CD4-positive, CD25-positive, alpha-beta regulatory T cell (primary cell): ENCODE measurements around the gene PIK3CD. TPM values are rescaled to one million over a fixed set of nuclear protein-coding genes. Genes with fewer than 3 reads are reported as not detected.
"Not testable (repeated sequence)": the region's sequence is repeated elsewhere in the genome, so short reads cannot be mapped to it uniquely, and the experiment has no call there.

Source experiments
- ATAC-seq, 2 donors: fragments of 150-1000 bp; cut with Tn5 transposase; one replicate each; pipeline ENCODE4 v1.10.0; 2021; ENCODE audit warnings: low read depth in 2 of 2, moderate number of reproducible peaks in 2 of 2, moderate library complexity in 1 of 2
- DNase-seq, 3 donors: peaks; one replicate each; pipeline versions ENCODE4 v3.0.0 to v3.0.0-alpha.2; 2012 to 2022; ENCODE audit warnings: mixed read lengths in 1 of 3
- H3K27ac ChIP-seq: one replicate; pipeline ENCODE4 v1.7.0; 2013; ENCODE audit warnings: mild to moderate bottlenecking, low read length; ENCODE audit not compliant: insufficient read depth, poor library complexity, severe bottlenecking
- H3K27me3 ChIP-seq: one replicate; pipeline ENCODE4 v1.7.0; 2013; ENCODE audit warnings: low read length; ENCODE audit not compliant: control insufficient read depth, insufficient read depth
- H3K36me3 ChIP-seq: one replicate; pipeline ENCODE4 v1.7.0; 2013; ENCODE audit warnings: mild to moderate bottlenecking, low read length, moderate library complexity; ENCODE audit not compliant: control insufficient read depth, insufficient read depth
- H3K4me1 ChIP-seq: 2 replicates; pipeline ENCODE4 v1.7.0; 2013; ENCODE audit warnings: mild to moderate bottlenecking, low read length; ENCODE audit not compliant: insufficient read depth, control insufficient read depth, poor library complexity, severe bottlenecking
- H3K4me3 ChIP-seq: one replicate; pipeline ENCODE4 v1.7.0; 2013; ENCODE audit warnings: low read depth, mild to moderate bottlenecking, low read length, moderate library complexity
- H3K9me3 ChIP-seq, 2 experiments: 1 replicate in 1 of 2; 2 replicates in 1 of 2; pipeline ENCODE4 v1.7.0; 2013; ENCODE audit warnings: low read length in 2 of 2, mild to moderate bottlenecking in 1 of 2, moderate library complexity in 1 of 2; ENCODE audit not compliant: control insufficient read depth in 2 of 2
- H3K27ac Mint-ChIP-seq, 3 donors: one replicate each; pipeline ENCODE4 v1.8.0; 2020 to 2022; ENCODE audit warnings: mild to moderate bottlenecking in 3 of 3, mixed read lengths in 3 of 3, moderate library complexity in 2 of 3
- H3K27me3 Mint-ChIP-seq: one replicate; pipeline ENCODE4 v1.8.0; 2022; ENCODE audit warnings: mild to moderate bottlenecking, mixed read lengths
- H3K36me3 Mint-ChIP-seq: one replicate; pipeline ENCODE4 v1.8.0; 2020; ENCODE audit warnings: mixed read lengths
- H3K4me1 Mint-ChIP-seq, 4 donors: one replicate each; pipeline ENCODE4 v1.8.0; 2020 to 2022; ENCODE audit warnings: mixed read lengths in 4 of 4, mild to moderate bottlenecking in 1 of 4
- H3K4me3 Mint-ChIP-seq, 4 donors: one replicate each; pipeline ENCODE4 v1.8.0; 2020 to 2022; ENCODE audit warnings: mild to moderate bottlenecking in 4 of 4, mixed read lengths in 4 of 4, moderate library complexity in 3 of 4
- H3K9me3 Mint-ChIP-seq, 7 donors: one replicate each; pipeline ENCODE4 v1.8.0; 2020 to 2022; ENCODE audit warnings: mixed read lengths in 7 of 7, mild to moderate bottlenecking in 3 of 7, moderate library complexity in 2 of 7
- polyA plus RNA-seq, 4 donors: library from polyadenylated mRNA; unstranded; fragments of 300-500 nt; fragmentation: Illumina TruSeq; gene quantifications; one replicate each; pipeline ENCODE4 v1.2.3, GENCODE V29; 2021
- total RNA-seq: library from RNA; stranded (reverse); gene quantifications from one replicate; pipeline ENCODE4 v1.2.3, GENCODE V29; 2022

The PIK3CD gene
- total and polyA plus RNA-seq, 5 donors from 2014 or later: 47.3 to 187 (median 55.4) TPM

DNA sequence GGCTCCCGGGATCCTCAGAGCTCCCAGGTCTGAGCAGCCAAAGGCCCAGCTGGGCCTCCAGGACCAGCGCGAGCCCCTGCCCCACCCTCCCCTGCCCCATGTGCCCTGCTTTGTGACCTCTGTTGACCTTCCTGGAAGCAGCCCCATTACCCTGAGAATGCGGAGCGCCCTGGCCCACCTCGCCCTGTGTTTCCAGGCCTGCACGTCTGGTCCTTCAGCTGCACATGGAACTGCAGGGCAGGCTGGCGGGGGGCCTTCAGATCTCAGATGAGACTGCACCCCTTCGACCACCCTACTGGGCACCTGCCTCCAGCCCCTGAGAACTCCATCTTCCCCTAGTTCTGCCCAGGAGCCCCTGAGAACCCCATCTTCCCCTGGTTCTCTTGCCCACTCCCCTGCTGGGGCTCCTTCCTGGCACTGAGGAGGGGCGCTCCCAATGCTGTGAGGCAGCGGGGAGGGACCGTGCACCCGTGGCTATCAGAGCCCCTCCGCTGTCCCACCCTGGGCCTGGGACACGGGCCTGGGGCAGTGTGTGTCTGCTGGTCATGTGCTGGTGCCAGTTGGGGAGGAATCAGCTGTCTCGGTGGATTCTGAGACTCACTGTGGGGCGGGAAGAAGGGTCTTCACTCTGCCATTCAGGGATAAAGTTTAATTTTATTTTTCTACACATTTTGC, 37.8 kb upstream of the PIK3CD start:
- ATAC-seq (no peak), DNase-seq (no peak)
- H3K4me1 Mint-ChIP-seq: no peaks in the 10 kb centered on the region
- H3K27ac Mint-ChIP-seq: no peak overlapping the region
- no peak overlapping the region for H3K27ac ChIP-seq
- H3K27me3 Mint-ChIP-seq: no peaks in the 10 kb centered on the region
- no peak overlapping the region for H3K4me3 ChIP-seq
- no peaks in the 10 kb centered on the region for H3K27me3 ChIP-seq
- no peaks in the 10 kb centered on the region for H3K4me1 ChIP-seq
- H3K9me3 ChIP-seq: no peaks in the 10 kb centered on the region
- H3K4me3 Mint-ChIP-seq: no peak overlapping the region
- peaks cover 5% of the 10 kb centered on the region for H3K36me3 ChIP-seq
- peaks cover 4% of the 10 kb centered on the region for H3K36me3 Mint-ChIP-seq
- H3K9me3 Mint-ChIP-seq: no peaks in the 10 kb centered on the region

DNA sequence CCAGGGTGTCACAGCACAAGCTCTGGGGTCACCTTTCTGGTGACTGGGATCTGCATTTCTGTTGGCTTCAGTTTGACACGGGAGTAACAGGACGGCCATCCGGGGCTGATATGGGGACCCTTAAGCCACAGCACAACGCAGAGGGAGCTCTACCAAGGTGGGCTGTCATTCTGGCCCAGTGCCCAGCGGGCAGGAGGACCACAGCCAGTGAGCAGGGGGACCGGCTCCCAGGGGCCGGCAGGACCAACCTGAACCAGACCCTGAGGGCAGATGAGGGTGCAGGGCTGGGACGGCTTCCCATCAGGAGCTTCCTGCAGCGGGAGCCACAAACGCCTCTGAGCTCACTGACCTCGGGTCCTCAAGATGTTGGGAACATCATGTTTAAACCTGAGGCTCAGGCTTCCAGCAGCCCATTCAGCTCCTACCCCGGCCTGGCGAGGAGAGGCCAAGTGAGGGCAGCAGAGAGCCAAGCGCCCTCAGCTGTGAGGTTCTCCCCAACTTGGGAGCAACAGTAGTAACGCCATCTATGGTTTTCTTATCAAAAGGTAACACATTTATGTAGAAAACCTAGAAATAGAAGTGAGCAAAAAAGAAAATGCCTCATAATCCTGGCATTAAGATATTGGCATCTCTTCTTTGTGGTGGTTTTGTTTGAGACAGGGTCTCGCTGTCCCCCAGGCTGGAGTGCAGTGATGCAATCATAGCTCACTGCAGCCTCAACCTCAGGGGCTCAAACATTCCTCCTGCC, 36.0 kb upstream of the PIK3CD start:
- Mint-ChIP-seq H3K27me3 (no peaks in the 10 kb centered on the region), H3K4me1 (no peaks in the 10 kb centered on the region), H3K36me3 (no peaks in the 10 kb centered on the region), H3K9me3 (no peaks in the 10 kb centered on the region), H3K27ac (no peak overlapping the region), H3K4me3 (no peak overlapping the region)
- H3K36me3 ChIP-seq: no peaks in the 10 kb centered on the region
- no peaks in the 10 kb centered on the region for H3K4me1 ChIP-seq
- H3K4me3 ChIP-seq: no peak overlapping the region
- H3K9me3 ChIP-seq: no peaks in the 10 kb centered on the region
- peak; percentile 75 to 83 for ATAC-seq
- no peak overlapping the region for H3K27ac ChIP-seq
- DNase-seq: peak in 2 of 3 donors; percentile 42 to 68
- no peaks in the 10 kb centered on the region for H3K27me3 ChIP-seq

DNA sequence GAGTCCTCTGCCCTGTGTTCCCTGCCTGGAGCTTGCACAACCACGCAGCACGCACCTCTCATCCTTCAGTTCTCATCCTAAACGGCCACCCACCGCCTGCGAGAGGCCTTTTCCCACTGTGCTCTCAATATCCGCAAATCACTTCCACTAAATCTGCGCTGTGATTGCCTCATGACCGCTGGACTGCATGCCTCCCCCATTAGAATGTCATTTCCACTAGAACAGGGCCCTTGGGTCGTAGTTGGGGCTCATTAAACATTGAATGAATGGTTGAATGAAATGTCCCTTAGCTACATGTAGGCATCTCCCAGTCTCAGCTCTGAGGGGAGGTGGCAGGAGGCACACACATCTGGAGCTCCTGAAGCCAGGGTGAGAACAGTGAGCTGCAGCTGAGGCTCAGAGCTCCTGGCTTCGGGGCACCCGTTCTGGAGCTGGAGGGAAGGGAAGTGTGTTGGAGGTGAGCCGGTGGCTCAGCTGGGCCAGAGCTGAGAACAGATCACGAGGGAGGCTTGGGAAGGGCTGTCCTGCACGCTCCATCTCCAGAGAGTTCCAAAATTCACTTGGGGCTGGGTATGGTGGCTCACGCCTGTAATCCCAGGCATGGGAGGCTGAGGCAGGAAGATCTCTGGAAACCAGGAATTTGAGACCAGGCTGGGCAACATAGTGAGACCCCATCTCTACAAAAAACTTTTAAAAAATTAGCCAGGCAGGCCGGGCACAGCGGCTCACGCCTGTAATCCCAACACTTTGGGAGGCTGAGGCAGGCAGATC, 32.4 kb upstream of the PIK3CD start:
- ATAC-seq (no peak), DNase-seq (no peak)
- Mint-ChIP-seq H3K4me1 (peaks cover 0 to 1% (median 0%) of the 10 kb centered on the region in 4 donors), H3K9me3 (no peaks in the 10 kb centered on the region), H3K27ac (no peak overlapping the region), H3K27me3 (peaks cover 6% of the 10 kb centered on the region), H3K4me3 (no peak overlapping the region), H3K36me3 (no peaks in the 10 kb centered on the region)
- Histone ChIP-seq H3K36me3 (no peaks in the 10 kb centered on the region), H3K9me3 (no peaks in the 10 kb centered on the region), H3K27ac (no peak overlapping the region), H3K27me3 (no peaks in the 10 kb centered on the region), H3K4me3 (no peak overlapping the region), H3K4me1 (no peaks in the 10 kb centered on the region)

DNA sequence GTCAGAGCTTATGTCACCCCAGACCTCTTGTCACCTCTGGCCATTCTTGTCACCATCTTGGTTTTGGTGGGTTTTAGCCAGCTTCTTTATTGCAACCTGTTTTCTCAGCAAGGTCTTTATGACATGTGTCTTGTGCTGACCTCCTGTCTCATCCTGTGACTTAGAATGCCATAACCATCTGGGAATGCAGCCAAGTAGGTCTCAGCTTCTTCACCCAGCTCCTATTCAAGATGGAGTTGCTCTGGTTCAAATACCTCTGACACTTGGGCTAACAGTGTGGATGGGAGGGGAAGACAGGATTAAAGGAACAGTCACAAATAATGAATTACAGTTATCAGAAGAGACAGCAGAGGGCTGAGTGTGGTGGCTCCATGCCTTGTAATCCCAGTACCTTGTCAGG, 30.5 kb upstream of the PIK3CD start:
- no peak overlapping the region for H3K27ac ChIP-seq
- Mint-ChIP-seq H3K4me3 (no peak overlapping the region), H3K27ac (no peak overlapping the region), H3K9me3 (no peaks in the 10 kb centered on the region), H3K27me3 (peaks cover 15% of the 10 kb centered on the region), H3K4me1 (peaks cover 0 to 7% (median 1%) of the 10 kb centered on the region in 4 donors), H3K36me3 (no peaks in the 10 kb centered on the region)
- H3K4me1 ChIP-seq: no peaks in the 10 kb centered on the region
- H3K4me3 ChIP-seq: no peak overlapping the region
- ATAC-seq: no peak
- H3K36me3 ChIP-seq: no peaks in the 10 kb centered on the region
- no peaks in the 10 kb centered on the region for H3K27me3 ChIP-seq
- no peaks in the 10 kb centered on the region for H3K9me3 ChIP-seq
- no peak for DNase-seq

DNA sequence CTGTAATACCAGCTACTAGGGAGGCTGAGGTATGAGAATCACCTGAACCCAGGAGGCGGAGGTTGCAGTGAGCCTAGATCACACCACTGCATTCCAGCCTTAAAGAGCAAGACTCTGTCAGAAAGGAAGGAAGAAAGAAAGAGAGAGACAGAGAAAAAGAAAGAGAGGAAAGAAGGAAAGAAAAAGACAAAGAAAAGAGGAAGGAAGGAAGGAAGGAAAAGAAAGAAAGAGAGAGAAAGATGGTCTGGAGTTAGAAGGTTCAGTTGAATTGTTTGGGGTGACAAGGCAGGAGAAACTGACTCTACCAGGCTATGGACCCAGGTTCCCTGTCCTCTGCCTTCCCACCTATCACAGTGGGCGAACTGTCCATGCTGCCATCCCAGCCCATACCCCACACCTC, 27.4 kb upstream of the PIK3CD start:
- H3K36me3 Mint-ChIP-seq: peaks cover 3% of the 10 kb centered on the region
- peak overlapping the region in 1 of 4 donors; percentile 78 for H3K4me3 Mint-ChIP-seq

DNA sequence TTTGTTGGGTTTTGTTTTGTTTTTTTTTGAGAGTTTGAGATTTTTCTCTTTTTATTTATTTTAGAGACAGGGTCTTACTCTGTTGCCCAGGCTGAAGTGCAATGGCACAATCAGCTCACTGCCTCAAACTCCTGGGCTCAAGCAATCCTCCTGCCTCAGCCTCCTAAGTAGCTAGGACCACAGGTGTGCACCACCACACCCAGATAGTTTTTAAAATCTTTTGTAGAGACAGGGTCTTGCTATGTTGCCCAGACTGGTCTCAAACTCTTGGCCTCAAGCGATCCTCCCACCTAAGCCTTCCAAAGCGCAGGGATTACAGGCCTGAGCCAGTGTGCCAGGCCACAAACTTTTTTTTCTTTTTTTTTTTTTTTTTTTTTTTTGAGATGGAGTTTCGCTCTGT, 26.5 kb upstream of the PIK3CD start:
- ATAC-seq, H3K36me3 Mint-ChIP-seq, DNase-seq, H3K27me3 ChIP-seq, H3K9me3 Mint-ChIP-seq, H3K27ac ChIP-seq, H3K9me3 ChIP-seq, H3K4me3 ChIP-seq, H3K36me3 ChIP-seq, H3K27ac Mint-ChIP-seq: not testable (repeated sequence)
- peaks cover 36% of the 10 kb centered on the region for H3K4me1 ChIP-seq
- peaks cover 15% of the 10 kb centered on the region for H3K27me3 Mint-ChIP-seq
- H3K4me3 Mint-ChIP-seq: peak overlapping the region in 2 of 4 donors; percentile 15 to 41
- peaks cover 6 to 35% (median 23%) of the 10 kb centered on the region in 4 donors for H3K4me1 Mint-ChIP-seq

More for the DNA sequence above, 27.4 kb upstream of the PIK3CD start:
- no peaks in the 10 kb centered on the region for H3K27me3 ChIP-seq
- H3K9me3 Mint-ChIP-seq: no peaks in the 10 kb centered on the region
- H3K27ac Mint-ChIP-seq: no peak overlapping the region
- H3K27ac ChIP-seq: no peak overlapping the region
- no peaks in the 10 kb centered on the region for H3K36me3 ChIP-seq
- ATAC-seq (no peak), DNase-seq (no peak)
- no peak overlapping the region for H3K4me3 ChIP-seq
- H3K4me1 Mint-ChIP-seq: peaks cover 6 to 29% (median 20%) of the 10 kb centered on the region in 4 donors
- peaks cover 30% of the 10 kb centered on the region for H3K4me1 ChIP-seq
- no peaks in the 10 kb centered on the region for H3K9me3 ChIP-seq
- H3K27me3 Mint-ChIP-seq: peaks cover 15% of the 10 kb centered on the region

DNA sequence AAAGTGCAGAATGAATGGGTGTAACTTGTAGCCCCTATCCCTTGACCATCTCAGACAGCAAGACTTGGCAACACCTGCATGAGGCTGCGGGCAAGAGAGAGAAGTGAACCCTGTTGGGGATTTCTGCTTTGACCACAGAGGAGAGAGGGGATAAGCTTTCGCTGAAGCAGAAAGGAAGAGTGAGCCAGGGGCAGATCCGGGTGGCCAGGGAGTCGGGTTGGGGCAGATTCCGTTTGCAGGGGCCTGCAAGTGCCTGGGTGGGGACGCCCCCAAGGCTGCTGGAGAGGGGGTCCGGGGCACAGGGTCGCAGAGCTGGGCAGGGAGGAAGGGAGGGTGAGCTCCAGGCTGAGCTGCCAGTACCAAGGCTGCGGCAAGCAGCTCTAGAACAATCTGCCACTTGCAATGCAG, 25.3 kb upstream of the PIK3CD start:
- peaks cover 15% of the 10 kb centered on the region for H3K27me3 Mint-ChIP-seq
- Histone ChIP-seq H3K4me3 (peak overlapping the region; percentile 80), H3K4me1 (peaks cover 48% of the 10 kb centered on the region)

More for the DNA sequence above, 25.3 kb upstream of the PIK3CD start:
- Histone ChIP-seq H3K27me3 (no peaks in the 10 kb centered on the region), H3K9me3 (no peaks in the 10 kb centered on the region), H3K27ac (no peak overlapping the region), H3K36me3 (no peaks in the 10 kb centered on the region)
- Mint-ChIP-seq H3K27ac (peak overlapping the region; percentile 44 to 79 (median 68)), H3K4me3 (peak overlapping the region; percentile 88 to 96 (median 93)), H3K9me3 (no peaks in the 10 kb centered on the region), H3K4me1 (peaks cover 6 to 46% (median 25%) of the 10 kb centered on the region in 4 donors), H3K36me3 (peaks cover 9% of the 10 kb centered on the region)
- ATAC-seq (no peak), DNase-seq (no peak)
